GM11168 (cell line): Measurements from ENCODE around the gene NFAM1.

Source experiments
- in situ Hi-C: fragments of 300-500 bp; cut with MboI; formaldehyde crosslinking; loops from one replicate; pipeline ENCODE4 v1.12.0; 2022; ENCODE audit warnings: low sequenced_read_pairs; ENCODE audit not compliant: unreplicated experiment

The NFAM1 gene

DNA sequence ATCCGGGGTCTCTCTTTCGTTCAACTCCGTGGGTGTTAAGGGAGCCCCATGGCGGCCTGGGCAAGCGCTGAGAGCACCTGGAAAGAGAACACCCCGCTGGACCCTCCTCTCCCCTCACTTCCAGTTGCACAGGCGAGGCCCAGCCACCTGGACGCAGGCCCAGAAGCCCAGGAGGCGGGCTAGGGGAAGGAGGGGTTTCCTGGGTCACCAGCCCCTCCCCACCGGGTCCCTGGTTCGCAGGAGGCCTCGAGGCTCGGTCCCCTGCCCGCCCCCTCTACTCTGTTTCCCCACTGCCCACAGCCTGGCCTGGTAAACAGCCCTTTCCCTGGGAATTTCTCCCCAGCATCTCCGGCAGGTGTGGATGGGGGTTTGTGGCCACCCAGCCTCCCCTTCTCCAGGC lies 8.5 kb upstream of the NFAM1 start:
- in situ Hi-C loops = loop anchor here (10.0 kb wide), 1 partner anchor 486 kb away; the partner anchor contains the start of gene SMIM45

DNA sequence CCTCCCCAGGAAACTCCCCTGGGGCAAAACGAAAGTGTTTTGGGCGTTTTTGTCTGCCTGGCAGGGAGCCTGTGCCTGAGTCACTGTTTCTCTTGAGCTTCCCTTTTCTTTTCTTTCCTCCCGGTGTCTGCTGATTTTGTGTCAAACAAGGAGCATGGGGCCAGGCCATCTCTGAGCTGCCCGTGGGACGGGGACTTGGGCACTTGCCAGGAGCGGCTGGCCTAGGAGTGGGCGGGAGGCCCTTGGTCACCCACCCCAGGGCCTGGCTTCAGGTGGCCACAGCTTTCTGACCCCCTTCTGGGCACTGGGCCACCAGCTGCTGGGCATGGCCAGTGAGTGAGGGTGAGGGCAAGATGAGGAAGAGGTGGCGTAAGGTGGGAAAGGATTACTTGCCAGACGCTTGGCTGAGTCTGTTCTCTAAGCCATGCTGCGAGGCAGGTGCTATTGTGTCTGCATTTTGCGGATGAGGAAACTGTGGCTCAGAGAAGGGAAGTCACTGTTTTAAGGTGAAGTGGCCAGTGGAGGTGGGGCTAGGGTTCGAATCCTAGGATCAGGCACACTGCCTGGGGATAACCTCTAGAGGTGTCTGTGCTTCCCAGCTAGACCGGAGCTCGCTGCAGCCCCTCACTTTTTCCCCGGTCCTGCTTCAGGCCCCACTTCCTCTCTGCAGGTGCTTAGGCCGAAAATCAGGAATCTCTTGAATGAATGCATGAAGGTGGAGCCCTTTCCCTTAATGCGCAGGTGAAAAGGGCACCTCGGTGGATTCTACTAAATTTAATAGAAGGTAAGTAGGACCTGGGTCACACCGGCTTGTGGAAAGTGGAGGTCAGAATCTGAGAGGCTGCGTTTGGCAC lies 7.8 kb upstream of the NFAM1 start:
- in situ Hi-C loops = loop anchor here (10.0 kb wide), 1 partner anchor 485 kb away; the partner anchor contains the start of gene SMIM45

DNA sequence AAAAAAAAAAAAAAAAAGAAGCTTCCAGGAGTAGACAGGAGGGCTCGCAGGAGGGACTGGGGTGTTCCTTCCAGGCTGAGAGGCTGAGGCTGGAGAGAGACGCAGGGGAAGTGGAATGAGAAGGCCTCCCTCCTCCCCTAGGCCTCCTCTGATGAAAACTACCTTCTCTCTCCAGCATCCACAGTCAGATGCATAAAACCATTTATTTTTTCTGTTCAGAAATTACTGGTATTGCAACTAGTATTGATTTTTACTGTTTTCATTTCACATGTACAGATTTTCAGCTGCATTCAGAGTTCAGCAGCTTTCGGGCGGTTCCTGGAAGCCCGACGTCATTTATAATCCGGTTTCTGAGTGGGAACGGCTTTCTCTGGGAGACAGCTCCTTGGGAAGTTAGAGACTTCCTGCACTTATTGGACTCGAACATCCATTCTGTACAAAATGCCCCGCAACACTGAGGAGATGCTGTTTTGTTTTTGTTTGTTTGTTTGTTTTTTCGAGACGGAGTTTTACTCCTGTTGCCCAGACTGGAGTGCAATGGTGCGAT lies 6.9 kb upstream of the NFAM1 start:
- in situ Hi-C loops = no loop called here

DNA sequence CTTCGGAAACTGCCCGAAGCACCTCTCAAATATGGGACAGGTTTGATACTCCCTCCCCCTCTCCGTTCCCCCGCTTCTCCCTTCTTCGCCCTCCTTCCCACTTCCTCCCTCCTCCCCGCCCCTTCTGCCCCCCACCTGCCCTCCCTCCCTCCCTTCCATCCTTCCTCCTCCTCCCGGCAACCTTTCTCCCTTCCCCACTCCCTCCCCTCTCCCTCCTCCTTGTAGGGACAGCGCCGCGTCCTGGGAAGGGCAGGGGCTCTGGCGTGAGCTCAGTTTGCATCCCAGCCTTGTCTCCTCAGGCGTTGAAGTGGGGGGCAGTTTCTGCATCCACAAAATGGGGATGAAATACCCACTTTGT lies 6.1 kb upstream of the NFAM1 start:
- in situ Hi-C loops = no loop called here

DNA sequence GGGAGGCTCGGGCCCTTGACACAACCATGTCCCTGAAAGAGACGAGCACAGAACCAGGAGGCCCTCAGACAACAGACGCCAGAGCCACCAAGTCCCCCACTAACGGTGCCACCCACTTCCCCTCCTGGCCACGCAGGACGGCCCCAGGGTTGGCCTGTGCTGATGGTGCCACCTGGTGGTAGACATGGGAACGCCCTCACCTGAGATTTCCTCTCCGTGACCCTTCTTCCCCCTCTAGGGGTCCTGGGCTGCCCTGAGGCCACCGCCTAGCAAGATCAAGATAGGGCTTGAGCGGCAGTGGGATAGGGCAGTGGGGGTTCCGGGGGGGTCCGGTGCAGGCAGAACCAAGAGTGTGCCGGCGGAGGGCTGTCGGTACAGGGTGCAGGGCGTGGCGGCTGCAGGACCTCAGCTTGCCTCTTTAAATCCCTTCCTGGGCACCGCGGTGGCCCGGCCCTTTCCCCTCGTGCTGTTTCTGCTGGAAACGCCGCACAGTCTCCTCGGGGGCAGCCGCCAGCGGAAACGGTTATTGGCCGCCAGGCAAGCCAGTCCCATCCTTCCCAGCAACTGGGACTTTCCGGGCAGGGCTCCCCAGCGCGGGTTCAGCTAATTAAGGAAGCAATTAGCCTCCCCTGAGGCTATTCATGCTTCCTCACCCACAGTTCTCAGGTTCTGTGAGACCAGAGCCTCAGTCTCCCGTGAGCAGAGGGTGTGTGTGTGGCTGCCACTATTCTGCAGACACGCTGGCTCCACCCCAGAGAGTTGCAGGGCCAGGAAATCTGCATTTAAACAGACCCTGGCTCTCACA lies 5.5 kb upstream of the NFAM1 start:
- in situ Hi-C loops = no loop called here

- in situ Hi-C loops = no loop called here
Observed at GRCh38 chr22:42436404-42436803, 4.2 kb upstream of the NFAM1 start.

DNA sequence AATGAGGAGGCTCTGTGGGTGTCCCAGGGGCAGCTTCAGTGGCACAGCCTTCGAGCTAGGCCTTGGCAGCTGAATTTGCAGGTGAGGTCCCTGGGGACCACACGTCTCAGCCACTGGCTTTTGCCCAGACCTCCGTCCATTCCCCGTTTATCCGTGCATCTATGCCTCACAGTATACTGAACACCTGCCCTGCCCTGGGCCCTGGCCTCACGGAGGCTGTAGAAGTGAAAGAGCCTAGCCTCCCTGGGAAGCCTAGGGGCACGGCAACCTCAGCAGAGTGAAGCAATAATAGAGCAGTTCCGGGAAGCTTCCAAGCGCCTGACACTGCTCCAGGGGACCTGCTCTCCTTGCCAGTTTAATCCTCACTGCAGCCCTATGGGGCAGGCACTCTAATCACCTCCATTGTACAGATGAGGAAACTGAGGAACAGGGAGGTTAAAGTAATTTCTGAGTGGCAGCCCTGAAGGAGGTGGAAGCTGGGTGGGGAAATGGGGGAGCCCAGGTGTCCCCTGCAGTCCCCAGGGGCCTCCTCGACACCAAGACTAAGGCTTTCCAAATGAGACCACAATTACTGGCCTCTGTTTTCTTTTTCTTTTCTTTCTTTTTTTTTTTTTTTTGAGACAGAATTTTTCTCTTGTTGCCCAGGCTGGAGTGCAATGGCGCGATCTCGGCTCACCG lies 2.7 kb upstream of the NFAM1 start:
- in situ Hi-C loops = loop anchor here (5.0 kb wide), 1 partner anchor 268 kb away; no protein-coding TSS in a partner anchor

DNA sequence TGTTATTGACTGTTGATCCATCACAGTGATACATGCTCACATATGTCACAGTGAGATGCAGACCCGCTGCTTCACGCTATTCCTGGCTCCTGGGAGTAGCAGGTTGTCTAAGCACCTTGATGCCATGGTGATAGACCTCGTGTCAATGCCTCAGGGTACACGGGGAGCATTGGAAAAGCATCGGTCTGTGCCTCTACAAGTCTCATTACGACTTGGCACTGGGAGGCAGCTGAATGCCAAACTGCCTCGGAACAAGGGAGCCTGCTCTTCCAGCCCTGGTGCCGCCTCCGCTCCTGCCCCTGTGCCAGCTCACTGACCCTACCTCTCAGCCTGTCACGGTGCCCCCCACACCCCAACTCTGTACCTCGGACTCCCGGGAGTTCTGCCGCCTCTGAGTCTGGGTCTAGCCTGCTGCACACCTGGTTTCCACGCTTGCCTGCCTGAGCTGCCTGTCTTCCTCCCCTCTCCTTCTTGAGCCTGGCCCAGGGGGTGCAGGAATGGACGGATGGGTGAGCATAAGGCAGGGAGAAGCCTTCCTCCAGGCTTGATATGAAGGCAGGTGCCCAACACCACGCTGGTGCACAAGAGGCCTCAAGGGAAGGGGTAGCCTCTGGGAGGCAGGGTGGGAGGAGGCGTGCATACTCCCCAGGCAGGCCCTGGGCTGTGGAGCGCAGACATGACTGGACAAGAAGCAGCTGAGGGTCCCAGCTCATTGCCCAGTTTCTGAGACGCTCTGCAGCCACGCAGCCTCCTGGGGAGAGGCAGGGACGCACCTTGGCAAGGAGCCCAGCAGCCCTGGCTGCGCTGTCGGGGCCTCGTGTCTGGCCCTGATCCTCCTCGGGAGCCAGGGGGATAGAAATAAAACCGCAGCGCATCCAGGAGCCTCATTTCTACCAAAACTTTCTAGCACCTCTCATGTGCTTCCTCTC lies 1.8 kb upstream of the NFAM1 start:
- in situ Hi-C loops = loop anchor here (5.0 kb wide), 1 partner anchor 267 kb away; no protein-coding TSS in a partner anchor

DNA sequence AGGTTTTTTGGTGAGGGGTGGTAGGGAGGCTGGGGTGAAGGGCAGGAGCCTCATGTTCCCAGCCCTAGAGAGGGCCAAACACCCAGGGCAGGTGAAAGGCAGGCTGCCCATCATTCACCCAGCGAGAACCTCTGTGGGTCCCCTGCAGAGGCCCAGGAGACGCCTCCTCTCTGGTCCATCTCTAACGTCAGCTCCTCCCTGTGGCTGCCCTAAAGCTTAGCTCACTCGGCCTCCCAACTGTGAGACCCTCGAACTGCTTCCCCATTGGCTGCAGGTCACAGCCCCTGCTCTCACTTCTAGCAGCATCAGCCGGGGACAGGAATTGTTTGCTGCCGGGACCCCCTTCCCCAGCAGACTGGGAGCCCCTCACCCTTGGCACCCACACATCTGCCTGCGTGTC lies 615 bp upstream of the NFAM1 start:
- in situ Hi-C loops = loop anchor here (5.0 kb wide), 1 partner anchor 266 kb away; no protein-coding TSS in a partner anchor

DNA sequence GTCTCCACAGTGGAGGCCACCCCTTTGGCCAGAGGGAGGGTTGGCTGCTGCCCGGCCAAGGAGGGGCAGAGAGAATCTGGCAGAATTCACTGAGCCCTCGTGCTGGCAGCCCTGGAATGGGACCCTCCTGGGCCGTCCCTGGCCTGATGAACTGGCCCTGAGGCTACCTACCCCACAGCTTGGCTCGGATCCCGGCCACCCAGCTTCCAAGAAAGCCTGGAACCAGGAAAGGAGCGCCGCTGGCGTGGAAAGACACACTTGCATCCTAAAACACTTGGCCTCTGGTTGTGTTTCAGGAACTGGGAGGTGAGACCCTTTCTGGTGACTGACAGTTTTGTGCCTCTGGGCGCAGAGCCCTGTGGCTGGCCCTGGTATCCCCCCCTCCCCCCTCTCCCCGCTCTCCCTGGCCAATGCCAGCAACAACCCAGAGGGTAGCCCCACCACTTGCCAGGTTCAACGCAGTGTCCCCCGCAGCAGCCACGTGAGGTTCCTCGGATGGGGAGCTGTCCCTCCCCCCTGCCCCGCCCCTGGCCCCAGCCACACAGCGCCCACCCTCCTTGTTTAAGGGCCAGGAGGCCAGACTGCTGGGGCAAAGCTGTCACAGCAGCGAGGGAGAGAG lies 693 bp downstream of the NFAM1 start:
- in situ Hi-C loops = loop anchor here (5.0 kb wide), 1 partner anchor 264 kb away; no protein-coding TSS in a partner anchor

DNA sequence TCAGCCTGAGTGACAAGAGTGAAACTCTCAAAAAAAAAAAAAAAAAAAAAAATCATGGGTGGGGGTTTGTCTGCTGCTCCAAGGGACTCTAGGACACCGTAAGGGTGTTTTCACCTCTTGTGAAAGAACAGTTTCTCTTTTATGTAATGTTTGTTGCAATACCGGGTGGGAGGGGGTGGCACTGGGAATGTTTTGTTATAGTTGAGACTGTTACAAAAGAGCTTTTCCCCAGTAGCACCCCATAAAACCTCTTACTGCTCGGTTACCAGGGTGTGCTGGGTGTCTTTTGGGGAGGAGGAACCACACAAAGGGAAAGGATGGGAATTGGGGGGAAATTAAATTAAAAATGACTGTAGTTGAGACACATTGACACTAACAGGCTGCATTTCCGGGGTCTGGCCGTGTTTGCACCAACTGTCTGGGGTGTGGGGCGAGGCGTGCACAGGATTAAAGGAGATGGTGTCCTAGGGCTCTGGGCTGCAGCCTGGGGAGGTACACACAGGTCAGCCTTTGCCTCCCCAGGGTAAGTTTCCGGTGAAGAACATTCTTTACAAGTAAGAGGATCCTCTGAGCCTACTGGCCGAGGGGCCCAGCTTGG lies 1.6 kb downstream of the NFAM1 start:
- in situ Hi-C loops = loop anchor here (5.0 kb wide), 1 partner anchor 263 kb away; no protein-coding TSS in a partner anchor

DNA sequence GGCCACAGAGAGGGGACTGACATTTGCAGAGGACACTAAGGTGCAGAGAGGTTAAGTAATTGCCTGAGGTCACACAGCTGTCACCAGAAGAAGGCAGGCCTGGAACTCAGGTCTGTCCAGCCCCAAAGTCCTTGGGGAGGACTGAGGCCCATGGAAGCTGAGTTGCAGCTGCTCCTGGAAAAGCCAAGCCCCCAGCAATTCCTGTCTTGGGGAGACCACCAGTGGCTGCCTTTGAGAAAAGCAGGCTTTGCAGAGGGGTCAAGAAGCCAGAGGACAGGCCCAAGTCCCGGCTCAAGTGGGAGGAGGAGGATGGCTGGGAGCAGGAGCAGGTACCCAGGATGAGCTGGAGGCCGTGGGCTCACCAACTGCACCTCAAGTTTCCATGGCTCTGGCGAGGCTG lies 3.4 kb downstream of the NFAM1 start:
- in situ Hi-C loops = no loop called here

GRCh38 chr22:42428025-42428424 lies 4.2 kb downstream of the NFAM1 start:
- in situ Hi-C loops = no loop called here

- in situ Hi-C loops = no loop called here
Observed at GRCh38 chr22:42427167-42427566, 5.0 kb downstream of the NFAM1 start.

DNA sequence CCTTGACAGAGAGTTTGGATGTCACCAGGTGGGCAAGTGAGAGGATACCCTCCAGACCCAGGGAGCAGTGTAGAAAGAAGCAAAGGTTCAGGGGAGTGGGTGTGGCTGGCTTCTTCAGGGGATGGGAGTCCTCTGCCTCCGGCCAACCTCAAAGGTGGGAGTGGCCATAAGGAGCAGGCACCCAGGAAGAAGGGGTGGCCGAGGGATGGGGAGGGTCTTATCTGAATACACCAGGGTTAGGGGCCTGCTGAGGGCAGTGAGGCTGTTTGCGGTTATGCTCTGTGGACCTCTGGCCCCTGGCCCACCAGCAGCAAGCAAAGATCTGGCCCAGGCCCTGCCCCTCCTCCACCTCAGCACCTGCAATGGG lies 6.2 kb downstream of the NFAM1 start:
- in situ Hi-C loops = no loop called here

DNA sequence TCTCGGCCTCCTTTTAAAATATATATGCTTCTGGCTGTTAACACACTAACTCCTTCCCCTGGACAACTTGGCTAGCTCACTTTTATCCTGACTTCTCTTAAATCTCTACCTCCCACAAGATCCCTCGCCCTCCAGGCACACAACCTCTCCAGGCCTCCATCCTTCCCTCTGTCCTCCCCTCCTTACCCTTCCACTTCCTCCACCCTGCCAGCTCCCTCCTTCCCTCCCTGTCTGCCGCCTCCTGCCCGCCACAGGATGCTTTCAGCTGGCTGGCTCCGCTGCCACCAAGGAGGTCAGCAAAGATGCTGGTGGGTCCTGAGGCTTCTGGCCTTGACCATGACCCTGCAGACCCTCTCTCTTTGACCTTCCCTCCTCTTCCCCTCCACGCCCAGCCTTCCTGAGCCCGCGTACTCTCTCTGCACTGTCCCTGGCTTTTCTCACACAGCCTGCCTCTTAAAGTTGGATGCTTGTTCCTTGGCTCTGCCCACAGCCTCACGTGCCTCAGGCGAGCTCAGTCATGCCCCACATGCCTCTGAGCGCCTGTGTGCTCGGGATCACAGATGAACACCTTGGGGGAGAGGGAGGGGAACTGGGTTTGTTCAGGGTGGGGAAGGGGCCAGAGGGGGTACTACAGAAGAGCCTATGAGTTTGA lies 6.7 kb downstream of the NFAM1 start:
- in situ Hi-C loops = no loop called here

DNA sequence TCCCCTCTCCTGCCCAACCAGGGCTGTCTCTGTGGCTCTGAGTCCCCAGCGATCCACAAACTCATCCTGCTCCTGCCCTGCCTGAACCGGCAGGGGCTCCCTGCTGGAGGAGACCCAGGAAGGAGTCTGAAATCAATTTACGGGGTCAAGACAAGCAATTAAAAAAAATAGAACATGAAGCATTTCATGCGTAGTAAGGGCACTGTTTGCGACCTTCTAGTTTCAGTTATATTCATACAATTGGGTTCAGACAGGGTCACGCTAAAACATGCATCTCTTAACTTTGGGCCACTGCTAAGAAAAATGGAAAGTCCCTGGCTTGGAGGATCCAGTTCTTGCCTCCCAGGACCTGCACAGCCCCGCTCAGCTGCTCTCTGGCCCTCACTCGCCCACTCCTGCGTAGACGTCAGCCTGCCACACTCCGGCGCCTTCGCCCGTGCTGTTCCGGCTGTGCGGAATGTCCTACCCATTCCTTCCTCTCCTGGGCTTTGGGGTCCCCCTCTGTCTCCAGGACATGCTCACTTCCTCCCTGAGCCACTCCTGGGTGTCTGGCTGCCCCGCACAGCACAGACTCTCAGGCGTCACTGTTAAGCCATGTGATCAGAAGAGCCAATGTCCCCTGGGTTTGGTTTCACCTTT lies 12.8 kb downstream of the NFAM1 start:
- in situ Hi-C loops = no loop called here
